ENCODE results near the gene IPO13.

- TF ChIP-seq CTCF (IDR thresholded peaks at IDR 0.05; ENCODE audit: low read depth, low read length) (no peak), EZH2phosphoT487 (IDR thresholded peaks at IDR 0.05; ENCODE audit: low read depth) (no peak)
These were observed 18.6 kb downstream of the IPO13 start for GRCh38 chr1:43965316-43965715.

Measured in OCI-LY3 (cell line).